IPS-20b (cell line): ENCODE results near the gene DNAJC2.
A peak's percentile ranks its signal among the peaks of the same experiment; 100 is the strongest.
"Not testable (repeated sequence)": the region's sequence is repeated elsewhere in the genome, so short reads cannot be mapped to it uniquely, and the experiment has no call there.

ENCODE experiments used
- H3K27ac ChIP-seq: one replicate; pipeline ENCODE4 v1.5.1; 2013; ENCODE audit warnings: low read length
- H3K27me3 ChIP-seq: 2 replicates; pipeline ENCODE4 v1.6.1; 2013; ENCODE audit warnings: mild to moderate bottlenecking, low read length, inconsistent platforms; ENCODE audit not compliant: insufficient read depth
- H3K36me3 ChIP-seq: 2 replicates; pipeline ENCODE4 v1.6.1; 2013; ENCODE audit warnings: low read depth, mild to moderate bottlenecking, inconsistent platforms, low read length, moderate library complexity; ENCODE audit not compliant: insufficient read depth
- H3K4me1 ChIP-seq: 2 replicates; pipeline ENCODE4 v1.6.1; 2013; ENCODE audit warnings: mild to moderate bottlenecking, control low read depth, inconsistent platforms, low read length, moderate library complexity; ENCODE audit not compliant: insufficient read depth
- H3K4me3 ChIP-seq: 2 replicates; pipeline ENCODE4 v1.5.1; 2013; ENCODE audit warnings: mild to moderate bottlenecking, low read length, inconsistent platforms
- H3K9ac ChIP-seq: 2 replicates; pipeline ENCODE4 v1.6.1; 2013; ENCODE audit warnings: low read depth, mild to moderate bottlenecking, inconsistent platforms, low read length, moderate library complexity
- H3K9me3 ChIP-seq: 2 replicates; pipeline ENCODE4 v1.6.1; 2013; ENCODE audit warnings: mild to moderate bottlenecking, low read depth, low read length, inconsistent platforms; ENCODE audit not compliant: insufficient read depth

The DNAJC2 gene

DNA sequence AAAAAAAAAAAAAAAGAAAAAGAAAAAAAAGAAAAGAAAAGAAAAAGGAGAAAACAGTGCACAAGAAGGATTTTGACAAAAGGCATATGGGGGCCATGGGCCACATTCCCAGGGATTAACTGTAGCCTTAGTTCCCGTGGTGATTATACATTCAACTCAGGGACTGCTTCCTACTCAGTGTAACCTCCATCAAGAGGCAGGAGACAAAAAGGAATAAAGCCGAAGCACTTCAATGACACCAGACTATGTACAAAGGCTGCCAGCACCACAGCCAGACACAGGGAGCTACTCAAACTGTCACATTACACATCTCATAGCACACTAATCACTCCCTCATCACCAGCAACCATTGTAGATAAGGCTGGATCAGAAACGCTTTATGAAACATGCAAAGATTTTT lies 52.4 kb downstream of the DNAJC2 start:
- Histone ChIP-seq H3K4me3 (no peak overlapping the region), H3K9me3 (no peaks in the 10 kb centered on the region), H3K27ac (no peak overlapping the region), H3K36me3 (no peaks in the 10 kb centered on the region), H3K4me1 (no peaks in the 10 kb centered on the region), H3K9ac (no peak overlapping the region), H3K27me3 (no peaks in the 10 kb centered on the region; the same call in 1 of the 2 replicates)

DNA sequence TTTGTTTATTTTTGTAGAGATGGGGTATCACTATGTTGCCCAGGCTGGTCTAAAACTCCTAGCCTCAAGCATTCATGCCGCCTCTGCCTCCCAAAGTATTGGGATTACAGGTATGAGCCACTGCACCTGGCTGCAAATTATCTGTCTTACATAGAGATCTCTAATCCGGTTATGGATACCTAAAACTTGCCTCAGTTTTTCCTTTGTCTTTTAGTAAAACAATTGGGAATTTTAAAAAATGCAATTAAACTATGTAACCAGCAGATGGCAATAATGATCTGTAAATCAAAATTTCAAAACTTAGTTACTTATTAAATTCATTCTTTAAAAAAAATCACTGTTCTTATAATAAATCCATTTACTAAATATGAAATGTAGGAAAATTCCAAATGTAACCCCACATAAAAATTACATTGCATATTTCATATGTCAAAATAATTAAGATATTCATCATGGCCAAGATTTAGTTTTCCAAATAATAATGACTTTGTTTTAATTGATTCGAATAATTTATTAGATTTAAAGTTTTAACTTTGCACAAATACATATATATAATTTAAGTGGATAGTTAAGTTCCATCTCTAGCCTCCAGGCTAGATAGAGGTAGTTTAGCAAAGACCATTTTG lies 61.7 kb downstream of the DNAJC2 start:
- H3K36me3 ChIP-seq, H3K27ac ChIP-seq, H3K9me3 ChIP-seq, H3K4me3 ChIP-seq, H3K9ac ChIP-seq, H3K4me1 ChIP-seq: not testable (repeated sequence)
- peaks cover 35% of the 10 kb centered on the region for H3K27me3 ChIP-seq

DNA sequence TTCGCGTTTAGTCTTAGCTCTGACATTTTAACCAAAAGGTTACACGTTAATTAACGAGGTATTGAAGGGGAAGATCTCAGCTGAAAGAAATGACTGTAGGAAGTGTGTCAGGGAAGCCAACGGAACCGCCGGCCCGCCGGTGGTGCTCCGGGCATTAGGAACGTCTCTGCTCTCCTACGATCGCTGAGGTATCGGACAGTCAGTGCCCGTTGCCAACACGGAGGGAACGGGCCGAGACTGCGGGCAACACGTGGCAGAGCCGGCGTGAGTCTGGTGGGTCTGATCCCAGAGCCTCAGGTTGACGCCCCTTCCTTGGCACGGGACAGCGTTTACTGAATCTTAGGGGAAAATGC lies 63.8 kb downstream of the DNAJC2 start:
- H3K9ac ChIP-seq, H3K4me1 ChIP-seq, H3K9me3 ChIP-seq, H3K27ac ChIP-seq, H3K36me3 ChIP-seq: not testable (repeated sequence)
- Histone ChIP-seq H3K27me3 (peaks cover 37% of the 10 kb centered on the region), H3K4me3 (peak overlapping the region; percentile 71)

DNA sequence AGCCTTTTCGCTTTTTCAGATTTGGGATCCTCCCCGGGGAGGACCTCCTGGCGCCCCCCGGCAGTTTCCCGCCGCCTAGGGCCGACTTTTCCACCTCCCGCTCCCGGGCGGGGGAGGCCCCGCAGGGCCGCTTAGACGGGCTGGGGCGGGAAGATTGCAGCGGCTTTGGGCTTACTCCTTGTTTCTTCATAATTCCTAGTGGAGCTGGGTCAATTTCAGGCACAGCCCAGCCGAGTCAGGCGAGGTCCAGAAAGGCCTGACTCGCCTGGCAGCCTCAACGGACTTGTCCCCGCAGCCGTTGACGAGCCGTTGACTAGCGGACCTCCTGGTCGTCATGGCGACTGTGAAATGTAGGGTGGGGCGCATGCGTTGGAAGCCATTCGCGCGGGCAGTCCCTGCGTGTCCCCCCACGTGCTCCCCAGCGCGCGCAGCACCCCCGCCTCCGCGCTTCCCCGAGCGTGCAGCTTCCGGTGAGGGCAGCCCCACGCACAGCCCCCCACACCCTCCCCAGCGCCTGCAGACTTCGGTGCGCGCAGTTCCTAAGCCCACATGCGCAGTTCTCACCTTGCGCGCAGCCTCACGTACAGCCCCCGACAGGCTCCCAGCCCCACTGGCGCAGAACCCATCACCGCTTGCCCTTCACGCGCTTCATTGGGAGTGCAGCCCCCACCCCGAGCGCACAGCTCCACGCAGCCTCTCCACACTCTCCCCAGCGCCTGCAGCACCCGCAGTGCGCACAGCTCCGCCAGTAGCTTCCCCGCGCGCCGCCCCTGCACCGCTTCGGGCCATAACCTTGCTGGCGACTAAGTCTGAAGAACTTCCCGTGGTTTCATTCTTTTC lies 64.4 kb downstream of the DNAJC2 start:
- not testable (repeated sequence) for H3K4me1 ChIP-seq, H3K27ac ChIP-seq, H3K9me3 ChIP-seq, H3K36me3 ChIP-seq
- H3K27me3 ChIP-seq, result peaks cover 37% of the 10 kb centered on the region
- H3K9ac ChIP-seq, result peak overlapping the region; percentile 51; the same call in 1 of the 2 replicates
- H3K4me3 ChIP-seq, result peak overlapping the region; percentile 71

DNA sequence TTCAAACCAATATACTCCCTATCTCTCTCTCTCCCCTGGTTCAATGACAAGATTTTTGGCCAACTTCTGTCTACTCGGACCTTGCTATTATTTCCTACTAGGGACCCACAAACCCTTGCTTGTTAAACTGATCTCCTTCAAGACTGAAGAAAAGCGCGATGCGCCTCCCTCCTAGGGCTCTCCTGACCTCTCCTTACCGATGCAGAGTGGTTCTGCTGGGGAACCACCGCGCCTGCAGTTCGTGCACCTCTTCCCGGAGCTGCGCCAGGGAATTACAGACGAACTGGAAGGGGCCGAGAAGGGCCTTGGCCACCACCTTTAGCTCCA lies 65.0 kb downstream of the DNAJC2 start:
- not testable (repeated sequence) for H3K4me1 ChIP-seq, H3K36me3 ChIP-seq, H3K27ac ChIP-seq, H3K9me3 ChIP-seq
- H3K4me3 ChIP-seq, result peak overlapping the region; percentile 71
- peaks cover 37% of the 10 kb centered on the region for H3K27me3 ChIP-seq
- H3K9ac ChIP-seq, result peak overlapping the region; percentile 51; the same call in 1 of the 2 replicates

DNA sequence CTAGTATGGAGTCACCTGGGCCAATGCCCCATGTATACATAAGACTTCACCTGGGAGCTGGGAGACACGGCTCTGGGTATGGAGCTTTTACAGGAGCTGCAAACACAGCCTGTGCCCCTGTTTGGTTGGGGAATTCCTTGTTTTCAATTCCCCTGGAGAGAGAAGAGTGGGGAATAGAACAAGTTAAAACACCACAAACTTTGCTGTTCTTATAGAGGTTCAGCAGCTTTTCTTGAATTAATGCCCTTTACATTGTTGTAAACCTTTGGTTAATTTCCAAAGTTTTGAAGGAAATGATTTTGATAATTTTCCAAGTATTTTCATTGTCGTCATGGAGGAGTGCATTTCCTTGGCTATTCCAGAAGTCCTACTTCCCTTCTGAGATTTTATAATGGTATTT lies 66.4 kb downstream of the DNAJC2 start:
- H3K27me3 ChIP-seq, result peaks cover 37% of the 10 kb centered on the region
- H3K36me3 ChIP-seq, H3K4me3 ChIP-seq, H3K27ac ChIP-seq, H3K9me3 ChIP-seq, H3K9ac ChIP-seq, H3K4me1 ChIP-seq: not testable (repeated sequence)

DNA sequence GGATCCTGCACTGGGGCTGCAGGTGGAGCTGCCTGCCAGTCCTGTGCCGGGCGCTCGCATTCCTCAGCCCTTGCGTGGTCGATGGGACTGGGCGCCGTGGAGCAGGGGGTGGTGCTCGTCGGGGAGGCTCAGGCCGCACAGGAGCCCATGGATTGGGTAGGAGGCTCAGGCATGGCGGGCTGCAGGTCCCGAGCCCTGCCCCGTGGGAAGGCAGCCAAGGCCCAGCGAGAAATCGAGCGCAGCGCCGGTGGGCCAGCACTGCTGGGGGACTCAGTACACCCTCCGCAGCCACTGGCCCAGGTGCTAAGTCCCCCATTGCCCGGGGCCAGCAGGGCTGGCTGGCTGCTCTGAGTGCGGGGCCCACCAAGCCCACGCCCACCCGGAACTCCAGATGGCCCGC lies 69.7 kb downstream of the DNAJC2 start:
- not testable (repeated sequence) for H3K9me3 ChIP-seq, H3K27ac ChIP-seq, H3K36me3 ChIP-seq, H3K4me3 ChIP-seq, H3K4me1 ChIP-seq, H3K9ac ChIP-seq
- peaks cover 20% of the 10 kb centered on the region for H3K27me3 ChIP-seq

DNA sequence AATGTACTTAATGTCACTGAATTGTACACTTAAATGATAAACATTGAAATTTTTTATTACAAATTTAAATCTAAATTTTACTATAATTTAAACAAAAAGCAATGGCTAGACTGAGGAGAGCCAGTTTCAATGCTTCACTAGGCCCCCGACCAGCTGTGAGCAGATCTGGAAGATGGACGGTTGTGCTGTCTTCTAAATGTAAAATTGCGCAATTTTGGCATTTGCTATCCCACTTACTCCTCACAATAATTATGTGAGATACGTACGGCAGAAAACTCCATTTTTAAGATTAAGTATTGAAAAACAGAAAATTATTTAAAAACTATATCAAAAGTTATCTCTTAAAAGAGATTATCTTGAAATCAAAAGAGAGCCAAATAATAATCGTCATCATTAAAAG lies 71.2 kb downstream of the DNAJC2 start:
- not testable (repeated sequence) for H3K4me1 ChIP-seq, H3K4me3 ChIP-seq, H3K27ac ChIP-seq, H3K9ac ChIP-seq, H3K36me3 ChIP-seq, H3K9me3 ChIP-seq, H3K27me3 ChIP-seq

DNA sequence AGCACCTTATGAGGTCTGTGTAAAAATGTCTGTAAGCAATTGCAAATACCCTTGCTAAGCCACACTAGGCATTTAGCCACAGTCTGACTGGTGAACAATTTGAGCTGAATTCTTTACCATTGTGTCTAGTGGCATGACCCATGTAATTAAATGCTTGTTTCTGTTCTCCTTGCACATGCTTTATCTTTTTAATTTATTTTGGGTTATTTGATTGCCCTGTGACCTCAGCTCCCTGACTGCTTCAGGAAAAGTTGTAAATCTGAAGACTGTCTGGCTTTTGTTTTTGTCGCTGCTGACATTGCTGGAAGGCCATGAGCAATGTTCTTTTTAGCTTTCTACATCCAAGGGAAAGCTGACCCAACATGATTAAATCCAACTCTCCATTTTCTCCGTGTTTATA lies 78.3 kb downstream of the DNAJC2 start:
- H3K4me1 ChIP-seq, H3K27ac ChIP-seq, H3K9me3 ChIP-seq, H3K9ac ChIP-seq, H3K27me3 ChIP-seq, H3K36me3 ChIP-seq, H3K4me3 ChIP-seq: not testable (repeated sequence)

DNA sequence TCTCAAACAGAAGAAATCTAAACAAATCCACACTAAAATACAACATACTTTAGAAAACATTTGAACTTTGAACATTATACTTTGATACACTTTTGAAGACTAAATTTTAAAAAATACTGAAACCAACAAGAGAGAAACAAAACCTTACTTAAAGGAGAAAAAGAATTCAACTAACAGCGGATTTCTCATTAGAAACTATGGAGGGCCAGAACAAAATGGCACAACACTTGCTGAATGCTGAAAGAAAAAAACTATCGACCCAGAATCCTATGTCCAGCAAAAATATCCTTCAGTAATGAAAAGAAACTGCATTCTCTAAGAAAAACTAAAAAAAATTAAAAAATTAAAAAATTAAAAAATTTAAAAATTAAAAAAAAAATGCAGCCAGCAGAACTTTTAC lies 80.5 kb downstream of the DNAJC2 start:
- H3K36me3 ChIP-seq, H3K4me1 ChIP-seq, H3K9me3 ChIP-seq, H3K4me3 ChIP-seq, H3K9ac ChIP-seq, H3K27ac ChIP-seq, H3K27me3 ChIP-seq: not testable (repeated sequence)
